ENCODE data around the gene ABCA7.

ABCA7 gene

DNA sequence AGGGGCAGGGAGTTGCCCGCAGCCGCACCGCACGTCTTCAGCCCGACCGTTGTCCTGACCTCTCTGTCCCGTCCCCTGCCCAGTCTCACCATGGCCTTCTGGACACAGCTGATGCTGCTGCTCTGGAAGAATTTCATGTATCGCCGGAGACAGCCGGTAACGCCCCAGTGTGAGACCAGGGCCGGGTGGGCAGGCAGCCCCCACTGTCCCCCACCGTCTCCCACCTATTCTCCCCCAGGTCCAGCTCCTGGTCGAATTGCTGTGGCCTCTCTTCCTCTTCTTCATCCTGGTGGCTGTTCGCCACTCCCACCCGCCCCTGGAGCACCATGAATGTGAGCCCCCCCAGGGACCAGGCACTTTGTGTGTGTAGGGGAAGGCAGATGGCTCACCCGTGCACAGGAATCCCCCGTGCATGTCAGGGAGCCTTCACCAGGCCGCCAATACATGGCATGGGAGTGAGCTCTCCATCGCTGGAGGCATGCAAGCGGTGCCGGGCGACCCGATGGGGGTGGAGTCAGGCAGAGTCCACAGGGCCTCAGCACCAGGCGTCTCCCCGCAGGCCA lies 1.4 kb downstream of the ABCA7 start:
- no peak for FAIRE-seq

DNA sequence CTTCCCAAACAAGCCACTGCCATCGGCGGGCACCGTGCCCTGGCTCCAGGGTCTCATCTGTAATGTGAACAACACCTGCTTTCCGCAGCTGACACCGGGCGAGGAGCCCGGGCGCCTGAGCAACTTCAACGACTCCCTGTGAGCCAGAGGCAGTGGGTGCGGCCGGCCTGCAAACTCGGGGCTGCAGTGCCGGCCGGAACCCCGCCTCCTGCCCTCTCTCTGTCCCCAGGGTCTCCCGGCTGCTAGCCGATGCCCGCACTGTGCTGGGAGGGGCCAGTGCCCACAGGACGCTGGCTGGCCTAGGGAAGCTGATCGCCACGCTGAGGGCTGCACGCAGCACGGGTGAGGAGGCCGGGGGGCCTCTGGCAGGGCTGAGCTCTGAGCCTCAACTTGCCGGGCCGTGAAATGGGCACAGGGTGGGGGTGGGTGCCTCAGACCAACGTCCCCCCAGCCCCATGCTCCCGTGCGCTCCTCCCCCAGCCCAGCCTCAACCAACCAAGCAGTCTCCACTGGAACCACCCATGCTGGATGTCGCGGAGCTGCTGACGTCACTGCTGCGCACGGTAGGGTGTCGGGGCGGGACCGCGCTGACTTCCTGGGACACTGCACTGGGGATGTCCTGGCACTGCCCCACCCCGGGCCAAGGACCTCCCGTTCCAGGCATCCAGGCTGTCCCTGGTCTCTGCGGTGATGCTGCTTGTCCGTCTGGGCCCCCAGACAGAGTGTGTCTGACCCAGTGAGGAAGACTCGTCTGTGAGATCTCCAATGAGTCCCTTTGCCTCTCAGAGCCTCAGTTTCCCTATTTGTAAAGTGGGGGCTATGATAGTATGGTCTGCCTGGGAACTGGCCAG lies 2.2 kb downstream of the ABCA7 start:
- no peak for FAIRE-seq

DNA sequence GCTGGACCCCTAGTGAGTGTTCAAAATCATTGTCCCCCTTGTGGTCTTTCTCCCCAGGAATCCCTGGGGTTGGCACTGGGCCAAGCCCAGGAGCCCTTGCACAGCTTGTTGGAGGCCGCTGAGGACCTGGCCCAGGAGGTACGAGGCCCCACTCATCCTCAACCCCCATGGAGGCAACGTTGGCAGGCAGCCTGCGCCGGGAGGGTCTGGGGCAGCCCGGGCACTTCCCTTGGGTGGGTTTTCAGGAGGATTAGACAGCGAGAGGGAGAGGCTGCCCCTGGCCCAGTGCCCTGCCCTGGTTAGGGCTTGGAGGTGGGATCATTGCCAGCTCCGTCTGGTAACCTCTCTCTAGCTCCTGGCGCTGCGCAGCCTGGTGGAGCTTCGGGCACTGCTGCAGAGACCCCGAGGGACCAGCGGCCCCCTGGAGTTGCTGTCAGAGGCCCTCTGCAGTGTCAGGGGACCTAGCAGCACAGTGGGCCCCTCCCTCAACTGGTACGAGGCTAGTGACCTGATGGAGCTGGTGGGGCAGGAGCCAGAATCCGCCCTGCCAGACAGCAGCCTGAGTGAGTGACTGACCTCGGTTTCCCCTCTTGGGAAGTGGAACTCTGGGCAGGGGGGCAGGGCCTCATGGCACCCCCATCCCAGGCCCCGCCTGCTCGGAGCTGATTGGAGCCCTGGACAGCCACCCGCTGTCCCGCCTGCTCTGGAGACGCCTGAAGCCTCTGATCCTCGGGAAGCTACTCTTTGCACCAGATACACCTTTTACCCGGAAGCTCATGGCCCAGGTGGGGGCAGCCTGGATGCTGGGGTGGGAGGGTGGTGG lies 3.0 kb downstream of the ABCA7 start:
- no peak for FAIRE-seq

DNA sequence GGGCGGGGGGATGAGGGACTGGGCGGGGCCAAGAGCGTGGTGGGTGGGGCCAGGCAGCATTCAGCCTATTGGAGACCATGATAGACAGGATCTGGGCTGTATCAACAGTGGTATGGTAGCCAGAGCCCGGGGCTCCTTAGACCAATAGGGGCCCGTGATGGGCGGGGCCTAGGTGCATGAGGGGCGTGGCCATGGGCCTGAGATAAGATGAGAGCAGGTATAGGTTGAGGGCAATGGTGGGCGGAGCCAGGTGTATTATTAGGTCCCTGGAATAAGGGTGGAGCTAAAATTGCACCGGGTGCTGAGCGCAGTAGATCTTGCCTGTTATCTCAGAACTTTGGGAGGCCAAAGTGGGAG lies 5.3 kb downstream of the ABCA7 start:
- no peak for FAIRE-seq

DNA sequence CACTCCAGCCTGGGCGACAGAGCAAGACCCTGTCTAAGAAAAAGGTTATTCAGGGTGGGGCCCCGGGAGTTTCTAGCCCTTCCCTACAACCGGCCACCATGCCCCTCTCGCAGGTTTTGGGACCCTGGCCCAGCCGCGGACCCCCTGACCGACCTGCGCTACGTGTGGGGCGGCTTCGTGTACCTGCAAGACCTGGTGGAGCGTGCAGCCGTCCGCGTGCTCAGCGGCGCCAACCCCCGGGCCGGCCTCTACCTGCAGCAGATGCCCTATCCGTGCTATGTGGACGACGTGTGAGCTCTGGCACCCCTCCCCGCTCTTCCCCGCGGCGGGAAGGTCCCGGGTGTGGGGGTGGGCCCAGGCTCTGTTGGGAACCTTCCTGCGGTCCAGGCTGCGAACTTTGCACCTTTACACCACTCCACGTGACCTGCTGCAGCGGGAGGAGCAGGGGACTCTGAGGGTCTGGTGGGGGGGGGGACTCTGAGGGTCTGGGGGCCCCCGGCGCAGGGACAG lies 6.3 kb downstream of the ABCA7 start:
- no peak for FAIRE-seq

DNA sequence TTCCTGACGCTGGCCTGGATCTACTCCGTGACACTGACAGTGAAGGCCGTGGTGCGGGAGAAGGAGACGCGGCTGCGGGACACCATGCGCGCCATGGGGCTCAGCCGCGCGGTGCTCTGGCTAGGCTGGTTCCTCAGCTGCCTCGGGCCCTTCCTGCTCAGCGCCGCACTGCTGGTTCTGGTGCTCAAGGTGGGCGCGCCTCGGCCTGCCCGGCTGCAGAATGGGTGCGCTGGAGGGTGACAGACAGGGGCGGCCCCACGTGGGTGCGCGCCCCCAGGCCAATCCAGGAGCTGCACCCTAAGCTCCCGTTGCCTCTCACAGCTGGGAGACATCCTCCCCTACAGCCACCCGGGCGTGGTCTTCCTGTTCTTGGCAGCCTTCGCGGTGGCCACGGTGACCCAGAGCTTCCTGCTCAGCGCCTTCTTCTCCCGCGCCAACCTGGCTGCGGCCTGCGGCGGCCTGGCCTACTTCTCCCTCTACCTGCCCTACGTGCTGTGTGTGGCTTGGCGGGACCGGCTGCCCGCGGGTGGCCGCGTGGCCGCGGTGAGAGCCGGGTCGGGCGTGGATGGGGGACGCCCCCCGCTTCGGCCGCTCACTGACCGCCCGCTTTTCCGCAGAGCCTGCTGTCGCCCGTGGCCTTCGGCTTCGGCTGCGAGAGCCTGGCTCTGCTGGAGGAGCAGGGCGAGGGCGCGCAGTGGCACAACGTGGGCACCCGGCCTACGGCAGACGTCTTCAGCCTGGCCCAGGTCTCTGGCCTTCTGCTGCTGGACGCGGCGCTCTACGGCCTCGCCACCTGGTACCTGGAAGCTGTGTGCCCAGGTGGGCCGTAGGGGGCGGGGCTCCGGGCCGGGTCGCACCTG lies 7.2 kb downstream of the ABCA7 start:
- no peak for FAIRE-seq

DNA sequence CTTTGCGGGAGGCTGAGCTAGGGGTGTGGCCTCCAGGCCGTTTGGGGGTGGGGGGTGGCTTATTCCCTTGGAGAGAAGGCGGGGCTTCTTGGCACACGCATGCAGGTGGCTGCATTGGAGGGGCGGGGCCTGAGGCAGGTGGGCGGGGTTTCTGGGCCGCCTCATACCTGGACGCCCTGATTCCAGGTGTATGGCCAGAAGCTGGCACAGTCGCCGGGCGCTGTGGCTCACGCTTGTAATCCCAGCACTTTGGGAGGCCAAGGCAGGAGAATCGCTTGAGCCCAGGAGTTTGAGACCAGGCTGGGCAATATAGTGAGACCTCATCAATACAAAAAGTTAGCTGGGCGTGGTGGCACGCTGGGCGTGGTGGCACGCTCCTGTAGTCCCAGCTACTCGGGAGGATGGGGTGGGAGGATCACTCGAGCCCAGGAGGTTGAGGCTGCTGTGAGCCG lies 7.8 kb downstream of the ABCA7 start:
- FAIRE-seq: no peak

DNA sequence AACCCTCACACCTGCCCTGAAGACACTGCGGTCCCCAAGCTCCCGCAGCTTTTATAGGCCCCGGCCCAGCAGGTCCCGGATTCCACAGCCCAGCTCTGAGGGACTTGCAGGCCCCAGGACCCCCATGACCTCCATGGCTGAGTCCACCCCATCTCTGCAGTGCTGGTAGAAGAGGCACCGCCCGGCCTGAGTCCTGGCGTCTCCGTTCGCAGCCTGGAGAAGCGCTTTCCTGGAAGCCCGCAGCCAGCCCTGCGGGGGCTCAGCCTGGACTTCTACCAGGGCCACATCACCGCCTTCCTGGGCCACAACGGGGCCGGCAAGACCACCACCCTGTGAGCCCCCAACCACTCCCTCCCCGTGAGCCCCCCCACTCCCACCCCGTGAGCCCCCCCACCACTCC lies 9.2 kb downstream of the ABCA7 start:
- FAIRE-seq: no peak

DNA sequence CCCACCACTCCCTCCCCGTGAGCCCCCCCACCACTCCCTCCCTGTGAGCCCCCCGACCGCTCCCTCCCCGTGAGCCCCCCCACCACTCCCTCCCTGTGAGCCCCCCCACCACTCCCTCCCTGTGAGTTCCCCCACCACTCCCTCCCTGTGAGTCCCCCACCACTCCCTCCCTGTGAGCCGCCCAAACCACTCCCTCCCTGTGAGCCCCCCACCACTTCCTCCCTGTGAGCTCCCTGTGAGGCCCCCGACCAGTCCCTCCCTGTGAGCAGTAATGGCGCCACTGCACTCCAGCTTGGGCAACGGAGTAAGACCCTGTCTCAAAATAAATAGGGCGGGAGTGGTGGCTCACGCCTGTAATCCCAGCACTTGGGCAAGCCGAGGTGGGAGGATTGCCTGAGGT lies 9.9 kb downstream of the ABCA7 start:
- no peak for FAIRE-seq

DNA sequence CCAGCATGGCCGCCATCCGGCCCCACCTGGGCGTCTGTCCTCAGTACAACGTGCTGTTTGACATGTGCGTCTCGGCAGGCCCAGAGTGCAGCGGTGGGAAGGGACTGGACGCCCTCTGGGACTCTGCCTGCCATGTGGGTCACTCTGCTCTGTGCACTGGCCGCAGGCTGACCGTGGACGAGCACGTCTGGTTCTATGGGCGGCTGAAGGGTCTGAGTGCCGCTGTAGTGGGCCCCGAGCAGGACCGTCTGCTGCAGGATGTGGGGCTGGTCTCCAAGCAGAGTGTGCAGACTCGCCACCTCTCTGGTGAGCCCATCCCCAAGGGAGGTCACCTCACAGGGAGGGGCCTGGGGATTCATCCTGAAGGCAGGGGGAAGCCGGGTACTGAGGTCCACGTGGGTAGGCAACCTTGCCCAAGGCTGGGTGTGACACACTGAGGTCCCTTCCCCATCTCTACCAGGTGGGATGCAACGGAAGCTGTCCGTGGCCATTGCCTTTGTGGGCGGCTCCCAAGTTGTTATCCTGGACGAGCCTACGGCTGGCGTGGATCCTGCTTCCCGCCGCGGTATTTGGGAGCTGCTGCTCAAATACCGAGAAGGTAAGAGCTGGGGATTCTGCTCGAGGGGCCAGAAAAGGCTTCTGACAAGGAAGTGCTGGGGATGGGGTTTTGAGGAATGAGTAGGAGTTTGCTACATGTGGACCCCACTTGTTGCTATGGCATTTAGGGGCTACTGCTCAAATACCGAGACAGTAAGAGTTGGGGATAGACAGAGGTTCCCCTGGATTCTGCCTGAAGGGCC lies 11.3 kb downstream of the ABCA7 start:
- no peak for FAIRE-seq

DNA sequence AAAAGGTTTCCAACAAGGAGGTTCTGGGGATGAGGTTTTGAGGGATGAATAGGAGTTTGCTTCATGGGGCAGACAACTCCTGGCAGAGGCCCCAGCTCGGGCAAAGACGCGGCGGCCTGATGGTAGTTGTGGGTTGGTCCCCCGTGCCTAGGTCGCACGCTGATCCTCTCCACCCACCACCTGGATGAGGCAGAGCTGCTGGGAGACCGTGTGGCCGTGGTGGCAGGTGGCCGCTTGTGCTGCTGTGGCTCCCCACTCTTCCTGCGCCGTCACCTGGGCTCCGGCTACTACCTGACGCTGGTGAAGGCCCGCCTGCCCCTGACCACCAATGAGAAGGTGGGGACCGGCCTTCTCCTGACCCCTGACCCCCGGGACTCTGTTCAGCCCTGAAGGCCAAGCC lies 11.9 kb downstream of the ABCA7 start:
- FAIRE-seq: no peak

DNA sequence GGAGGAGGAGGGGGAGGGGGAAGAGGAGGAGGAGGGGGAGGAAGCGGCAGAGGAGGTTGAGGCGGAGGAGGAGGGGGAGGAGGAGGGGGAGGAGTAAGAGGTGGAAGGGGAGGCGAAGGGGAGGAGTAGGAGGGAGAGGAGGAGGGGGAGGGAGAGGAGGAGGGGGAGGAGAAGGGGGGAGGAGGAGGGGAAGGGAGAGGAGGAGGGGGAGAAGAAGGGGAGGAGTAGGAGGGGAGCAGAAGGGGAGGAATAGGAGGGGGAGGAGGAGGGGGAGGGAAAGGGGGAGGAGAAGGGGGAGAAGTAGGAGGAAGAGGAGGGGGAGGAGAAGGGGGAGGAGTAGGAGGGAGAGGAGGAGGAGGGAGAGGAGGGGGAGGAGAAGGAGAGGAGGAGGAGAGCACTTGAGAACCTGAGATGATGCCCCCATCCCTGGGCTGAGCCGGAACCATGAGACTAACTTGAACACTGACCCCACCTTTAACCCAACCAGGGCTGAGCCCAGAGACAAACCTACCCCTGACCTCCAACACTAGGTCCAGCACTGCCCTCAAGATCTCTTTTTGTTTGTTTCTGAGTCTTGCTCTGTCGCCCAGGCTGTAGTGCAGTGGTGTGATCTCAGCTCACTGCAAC lies 12.6 kb downstream of the ABCA7 start:
- FAIRE-seq: no peak

DNA sequence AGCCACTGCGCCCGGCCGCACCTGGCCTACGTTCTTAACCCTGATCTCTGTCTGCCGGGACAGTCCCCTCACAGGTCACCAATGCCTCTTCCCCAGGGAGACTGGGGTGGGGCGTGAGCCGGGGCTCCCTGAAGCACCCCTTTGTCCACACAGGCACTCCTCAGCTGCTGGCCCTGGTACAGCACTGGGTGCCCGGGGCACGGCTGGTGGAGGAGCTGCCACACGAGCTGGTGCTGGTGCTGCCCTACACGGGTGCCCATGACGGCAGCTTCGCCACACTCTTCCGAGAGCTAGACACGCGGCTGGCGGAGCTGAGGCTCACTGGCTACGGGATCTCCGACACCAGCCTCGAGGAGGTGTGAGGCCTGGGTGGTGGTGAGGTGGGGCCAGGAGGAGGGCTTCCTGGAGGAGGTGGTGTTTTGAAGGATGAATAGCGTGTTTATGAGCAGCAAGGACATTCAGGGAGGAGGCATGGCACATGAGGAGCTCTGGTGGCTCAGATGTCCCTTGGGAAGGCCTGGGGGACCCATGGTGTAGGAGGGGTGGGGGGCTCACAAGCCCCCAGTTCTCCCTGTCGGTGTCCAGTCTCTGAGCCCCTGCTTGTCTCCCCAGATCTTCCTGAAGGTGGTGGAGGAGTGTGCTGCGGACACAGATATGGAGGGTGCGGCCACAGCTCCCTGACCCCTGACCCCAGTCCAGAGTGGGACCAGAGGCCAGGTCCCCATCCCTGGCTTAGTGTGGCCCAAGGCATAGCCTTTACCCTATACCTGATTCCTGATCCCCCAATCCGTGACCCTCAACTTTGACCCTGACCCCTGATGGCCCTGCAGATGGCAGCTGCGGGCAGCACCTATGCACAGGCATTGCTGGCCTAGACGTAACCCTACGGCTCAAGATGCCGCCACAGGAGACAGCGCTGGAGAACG lies 13.5 kb downstream of the ABCA7 start:
- no peak for FAIRE-seq

DNA sequence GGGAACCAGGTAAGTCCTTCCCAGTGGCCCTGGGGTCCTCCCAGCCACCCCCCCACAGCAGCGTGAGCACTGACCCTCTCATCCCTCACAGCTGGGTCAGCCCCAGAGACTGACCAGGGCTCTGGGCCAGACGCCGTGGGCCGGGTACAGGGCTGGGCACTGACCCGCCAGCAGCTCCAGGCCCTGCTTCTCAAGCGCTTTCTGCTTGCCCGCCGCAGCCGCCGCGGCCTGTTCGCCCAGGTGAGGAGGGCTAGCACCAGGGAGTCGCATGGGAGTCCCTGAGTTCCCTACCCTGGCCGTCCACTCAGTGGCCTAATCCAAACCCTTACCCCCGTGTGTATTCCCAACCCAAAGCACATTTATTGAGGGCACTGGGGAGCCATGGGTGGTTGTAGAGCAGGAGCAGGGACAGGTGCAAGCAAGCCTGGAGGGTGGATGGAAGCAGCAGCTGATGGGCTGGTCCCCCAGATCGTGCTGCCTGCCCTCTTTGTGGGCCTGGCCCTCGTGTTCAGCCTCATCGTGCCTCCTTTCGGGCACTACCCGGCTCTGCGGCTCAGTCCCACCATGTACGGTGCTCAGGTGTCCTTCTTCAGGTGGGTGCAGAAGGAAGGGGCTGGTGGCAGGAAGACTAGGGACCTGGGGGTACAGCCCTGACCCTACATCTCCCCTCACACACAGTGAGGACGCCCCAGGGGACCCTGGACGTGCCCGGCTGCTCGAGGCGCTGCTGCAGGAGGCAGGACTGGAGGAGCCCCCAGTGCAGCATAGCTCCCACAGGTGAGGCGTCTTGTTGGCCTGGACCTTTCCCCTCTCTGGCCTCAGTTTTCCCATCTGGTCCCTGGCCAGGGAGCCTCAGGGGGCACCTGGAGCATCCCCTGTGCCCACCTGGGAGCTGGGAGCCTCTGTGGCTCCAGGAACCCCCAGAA lies 14.5 kb downstream of the ABCA7 start:
- no peak for FAIRE-seq

DNA sequence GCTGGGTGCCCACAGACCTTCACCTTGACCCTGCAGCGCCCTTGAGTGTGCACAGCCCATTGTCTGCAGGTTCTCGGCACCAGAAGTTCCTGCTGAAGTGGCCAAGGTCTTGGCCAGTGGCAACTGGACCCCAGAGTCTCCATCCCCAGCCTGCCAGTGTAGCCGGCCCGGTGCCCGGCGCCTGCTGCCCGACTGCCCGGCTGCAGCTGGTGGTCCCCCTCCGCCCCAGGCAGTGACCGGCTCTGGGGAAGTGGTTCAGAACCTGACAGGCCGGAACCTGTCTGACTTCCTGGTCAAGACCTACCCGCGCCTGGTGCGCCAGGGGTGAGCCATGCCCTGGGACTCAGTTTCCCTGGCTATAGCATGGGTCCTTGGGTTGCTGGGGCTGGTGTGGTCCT lies 15.1 kb downstream of the ABCA7 start:
- FAIRE-seq: no peak

DNA sequence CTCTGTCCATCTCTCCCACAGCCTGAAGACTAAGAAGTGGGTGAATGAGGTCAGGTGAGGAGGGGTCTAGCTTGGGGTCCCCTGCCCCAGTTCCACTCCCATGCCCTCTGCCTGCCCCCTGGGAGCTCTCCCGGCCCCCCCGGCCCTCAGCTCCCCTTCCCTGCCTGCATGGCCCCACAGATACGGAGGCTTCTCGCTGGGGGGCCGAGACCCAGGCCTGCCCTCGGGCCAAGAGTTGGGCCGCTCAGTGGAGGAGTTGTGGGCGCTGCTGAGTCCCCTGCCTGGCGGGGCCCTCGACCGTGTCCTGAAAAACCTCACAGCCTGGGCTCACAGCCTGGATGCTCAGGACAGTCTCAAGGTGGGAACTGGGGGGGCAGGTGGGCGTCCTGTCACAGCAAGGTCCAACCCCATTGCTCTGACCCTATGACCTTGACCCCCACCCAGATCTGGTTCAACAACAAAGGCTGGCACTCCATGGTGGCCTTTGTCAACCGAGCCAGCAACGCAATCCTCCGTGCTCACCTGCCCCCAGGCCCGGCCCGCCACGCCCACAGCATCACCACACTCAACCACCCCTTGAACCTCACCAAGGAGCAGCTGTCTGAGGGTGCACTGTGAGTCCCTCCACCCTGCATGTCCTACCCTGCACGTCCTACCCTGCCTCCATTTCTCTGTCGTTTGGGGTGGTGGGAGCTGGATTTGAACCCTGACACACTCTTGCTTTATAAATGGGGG lies 16.1 kb downstream of the ABCA7 start:
- FAIRE-seq: no peak

DNA sequence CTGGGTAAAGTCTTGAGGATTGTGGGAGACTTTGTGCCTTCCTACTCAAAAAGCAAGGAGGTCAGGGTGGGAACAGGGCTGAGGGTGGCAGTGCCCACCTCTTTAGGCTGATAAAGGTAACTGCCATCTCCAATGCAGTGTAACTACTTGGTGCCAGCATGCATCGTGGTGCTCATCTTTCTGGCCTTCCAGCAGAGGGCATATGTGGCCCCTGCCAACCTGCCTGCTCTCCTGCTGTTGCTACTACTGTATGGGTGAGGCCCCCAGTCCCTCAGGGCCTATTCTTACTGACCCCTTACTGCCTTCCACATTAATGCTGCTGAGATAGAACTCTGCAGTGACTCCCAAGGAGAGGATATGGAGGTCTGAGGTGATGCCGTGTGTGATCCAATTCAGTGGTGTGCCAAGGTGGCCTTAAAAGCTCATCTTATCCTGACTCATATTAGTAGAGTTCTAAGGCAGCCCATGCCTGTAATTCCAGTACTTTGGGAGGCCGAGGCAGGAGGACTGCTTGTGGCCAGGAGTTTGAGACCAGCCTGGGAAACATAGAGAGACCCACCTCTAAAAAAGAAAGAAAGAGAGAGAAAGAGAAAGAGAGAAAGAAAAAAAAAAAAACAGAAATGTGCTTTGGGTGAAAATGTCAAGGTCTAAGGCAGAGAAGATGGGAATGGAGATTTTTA lies 17.4 kb downstream of the ABCA7 start:
- FAIRE-seq: no peak

DNA sequence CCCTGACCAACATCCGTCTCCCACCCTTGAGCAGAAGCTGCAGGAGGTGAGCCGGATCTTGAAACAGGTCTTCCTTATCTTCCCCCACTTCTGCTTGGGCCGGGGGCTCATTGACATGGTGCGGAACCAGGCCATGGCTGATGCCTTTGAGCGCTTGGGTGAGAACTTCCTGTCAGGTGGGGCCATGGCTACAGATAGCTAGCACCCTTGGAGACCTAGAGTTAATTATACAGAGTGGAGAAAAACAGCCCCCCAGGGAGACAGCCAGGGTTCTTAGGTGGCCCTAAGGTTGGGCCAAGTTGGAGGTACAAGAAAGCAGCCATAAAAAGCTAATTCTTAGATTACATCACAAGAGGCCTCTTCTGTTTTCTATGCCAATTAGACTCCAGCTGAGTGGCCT lies 18.2 kb downstream of the ABCA7 start:
- no peak for FAIRE-seq

All from TTC549 (cell line).